ENCODE data around the gene NDUFB10.

The NDUFB10 gene

DNA sequence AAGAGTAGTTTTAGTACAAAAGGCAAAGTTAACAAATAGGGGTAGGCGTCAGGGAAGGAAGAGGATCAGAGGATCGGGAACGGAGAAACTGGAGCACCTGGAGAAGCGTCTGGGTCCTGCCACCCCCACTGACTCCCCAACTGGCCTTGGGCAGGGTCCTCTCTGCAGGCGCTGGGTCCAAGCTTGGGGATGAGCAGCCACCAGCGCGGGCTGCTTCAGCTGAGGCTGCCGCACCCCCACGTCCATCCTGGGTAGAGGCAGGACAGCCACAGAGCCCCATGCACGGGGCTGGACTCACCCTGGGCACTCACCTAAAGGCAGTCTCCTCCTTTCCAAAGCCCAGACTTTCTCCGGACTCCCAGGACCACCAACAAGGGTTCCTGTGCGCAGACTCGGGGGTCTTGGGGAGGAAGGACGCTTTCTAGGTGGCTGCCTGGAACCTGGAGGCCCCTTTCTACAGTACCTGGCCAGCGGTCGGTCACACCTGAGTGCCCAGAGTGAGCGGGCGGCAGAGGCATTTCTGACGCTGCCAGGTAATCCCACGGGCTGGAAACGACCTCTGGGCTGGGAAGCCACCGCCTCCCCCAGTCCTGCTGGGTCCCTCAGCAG, 42.2 kb upstream of the NDUFB10 start:
- DNase-seq (ENCODE audit: low read depth in 1 of 2, low spot score in 1 of 2) = no peak
- Histone ChIP-seq H3K4me3 (replicated peaks; ENCODE audit: insufficient read depth, low read length) (no peak overlapping the region), H3K27ac (replicated peaks) (no peak overlapping the region), H3K27me3 (ENCODE audit: insufficient read depth, poor library complexity, severe bottlenecking) (peaks cover 56% of the 10 kb centered on the region)
- TF ChIP-seq, protein P1, sequence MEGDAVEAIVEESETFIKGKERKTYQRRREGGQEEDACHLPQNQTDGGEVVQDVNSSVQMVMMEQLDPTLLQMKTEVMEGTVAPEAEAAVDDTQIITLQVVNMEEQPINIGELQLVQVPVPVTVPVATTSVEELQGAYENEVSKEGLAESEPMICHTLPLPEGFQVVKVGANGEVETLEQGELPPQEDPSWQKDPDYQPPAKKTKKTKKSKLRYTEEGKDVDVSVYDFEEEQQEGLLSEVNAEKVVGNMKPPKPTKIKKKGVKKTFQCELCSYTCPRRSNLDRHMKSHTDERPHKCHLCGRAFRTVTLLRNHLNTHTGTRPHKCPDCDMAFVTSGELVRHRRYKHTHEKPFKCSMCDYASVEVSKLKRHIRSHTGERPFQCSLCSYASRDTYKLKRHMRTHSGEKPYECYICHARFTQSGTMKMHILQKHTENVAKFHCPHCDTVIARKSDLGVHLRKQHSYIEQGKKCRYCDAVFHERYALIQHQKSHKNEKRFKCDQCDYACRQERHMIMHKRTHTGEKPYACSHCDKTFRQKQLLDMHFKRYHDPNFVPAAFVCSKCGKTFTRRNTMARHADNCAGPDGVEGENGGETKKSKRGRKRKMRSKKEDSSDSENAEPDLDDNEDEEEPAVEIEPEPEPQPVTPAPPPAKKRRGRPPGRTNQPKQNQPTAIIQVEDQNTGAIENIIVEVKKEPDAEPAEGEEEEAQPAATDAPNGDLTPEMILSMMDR (IDR thresholded peaks at IDR 0.05; ENCODE audit: insufficient read depth, low read length) = no peak
- TF ChIP-seq GABPA (IDR thresholded peaks at IDR 0.05; ENCODE audit: low read depth) = no peak
- TF ChIP-seq SPI1 (IDR thresholded peaks at IDR 0.05; ENCODE audit: borderline replicate concordance, low read depth) = no peak
- TF ChIP-seq, protein P2, sequence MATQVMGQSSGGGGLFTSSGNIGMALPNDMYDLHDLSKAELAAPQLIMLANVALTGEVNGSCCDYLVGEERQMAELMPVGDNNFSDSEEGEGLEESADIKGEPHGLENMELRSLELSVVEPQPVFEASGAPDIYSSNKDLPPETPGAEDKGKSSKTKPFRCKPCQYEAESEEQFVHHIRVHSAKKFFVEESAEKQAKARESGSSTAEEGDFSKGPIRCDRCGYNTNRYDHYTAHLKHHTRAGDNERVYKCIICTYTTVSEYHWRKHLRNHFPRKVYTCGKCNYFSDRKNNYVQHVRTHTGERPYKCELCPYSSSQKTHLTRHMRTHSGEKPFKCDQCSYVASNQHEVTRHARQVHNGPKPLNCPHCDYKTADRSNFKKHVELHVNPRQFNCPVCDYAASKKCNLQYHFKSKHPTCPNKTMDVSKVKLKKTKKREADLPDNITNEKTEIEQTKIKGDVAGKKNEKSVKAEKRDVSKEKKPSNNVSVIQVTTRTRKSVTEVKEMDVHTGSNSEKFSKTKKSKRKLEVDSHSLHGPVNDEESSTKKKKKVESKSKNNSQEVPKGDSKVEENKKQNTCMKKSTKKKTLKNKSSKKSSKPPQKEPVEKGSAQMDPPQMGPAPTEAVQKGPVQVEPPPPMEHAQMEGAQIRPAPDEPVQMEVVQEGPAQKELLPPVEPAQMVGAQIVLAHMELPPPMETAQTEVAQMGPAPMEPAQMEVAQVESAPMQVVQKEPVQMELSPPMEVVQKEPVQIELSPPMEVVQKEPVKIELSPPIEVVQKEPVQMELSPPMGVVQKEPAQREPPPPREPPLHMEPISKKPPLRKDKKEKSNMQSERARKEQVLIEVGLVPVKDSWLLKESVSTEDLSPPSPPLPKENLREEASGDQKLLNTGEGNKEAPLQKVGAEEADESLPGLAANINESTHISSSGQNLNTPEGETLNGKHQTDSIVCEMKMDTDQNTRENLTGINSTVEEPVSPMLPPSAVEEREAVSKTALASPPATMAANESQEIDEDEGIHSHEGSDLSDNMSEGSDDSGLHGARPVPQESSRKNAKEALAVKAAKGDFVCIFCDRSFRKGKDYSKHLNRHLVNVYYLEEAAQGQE (IDR thresholded peaks at IDR 0.05; ENCODE audit: insufficient replicate concordance, low read depth) = no peak
- no peak for TF ChIP-seq POLR2AphosphoS5 (IDR thresholded peaks at IDR 0.05; ENCODE audit: low read depth)

DNA sequence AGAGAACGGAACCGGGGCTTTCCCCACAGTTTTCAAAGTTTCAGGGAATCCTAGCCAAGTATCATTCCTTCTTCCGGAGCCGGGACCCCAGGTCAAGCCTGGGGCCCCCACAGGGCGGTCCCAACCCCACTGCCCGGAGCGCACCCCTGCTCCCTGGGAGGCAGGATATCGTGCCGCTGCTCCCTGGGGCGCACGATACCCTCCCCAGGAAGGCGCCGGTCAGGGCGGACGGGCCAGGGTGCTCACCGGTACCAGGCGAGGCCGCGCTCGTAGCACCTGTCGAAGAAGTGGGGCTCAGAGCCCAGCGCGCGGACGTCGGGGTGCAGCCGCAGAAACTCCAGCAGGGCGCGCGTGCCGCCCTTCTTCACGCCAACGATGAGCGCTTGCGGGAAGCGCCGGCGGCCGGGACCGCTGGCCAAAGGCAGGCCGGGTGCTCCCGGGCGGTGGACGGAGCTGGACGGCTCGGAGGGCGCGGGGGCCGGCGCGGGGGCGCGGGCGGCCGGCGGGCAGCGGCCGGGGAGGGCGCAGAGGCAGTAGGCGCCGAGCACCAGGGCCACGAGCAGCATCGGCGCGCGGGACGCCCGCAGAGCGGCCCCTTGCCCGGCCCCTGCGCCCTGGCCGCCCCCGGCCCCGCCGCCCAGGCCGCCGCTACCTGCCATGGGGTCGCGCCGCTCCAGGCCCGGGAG, 41.5 kb upstream of the NDUFB10 start:
- no peak for DNase-seq (ENCODE audit: low read depth in 1 of 2, low spot score in 1 of 2)

More for the DNA sequence above, 41.5 kb upstream of the NDUFB10 start:
- TF ChIP-seq, protein P2 (IDR thresholded peaks at IDR 0.05; ENCODE audit: insufficient replicate concordance, low read depth) = no peak
- TF ChIP-seq POLR2AphosphoS5 (IDR thresholded peaks at IDR 0.05; ENCODE audit: low read depth) (no peak), SPI1 (IDR thresholded peaks at IDR 0.05; ENCODE audit: borderline replicate concordance, low read depth) (no peak), GABPA (IDR thresholded peaks at IDR 0.05; ENCODE audit: low read depth) (no peak)
- TF ChIP-seq, protein P1 (IDR thresholded peaks at IDR 0.05; ENCODE audit: insufficient read depth, low read length) = no peak
- Histone ChIP-seq H3K27ac (replicated peaks) (no peak overlapping the region), H3K4me3 (replicated peaks; ENCODE audit: insufficient read depth, low read length) (no peak overlapping the region), H3K27me3 (ENCODE audit: insufficient read depth, poor library complexity, severe bottlenecking) (peaks cover 55% of the 10 kb centered on the region)
